GM10847 (cell line): ENCODE measurements around the gene OSCP1.

Experiments used
- POLR2A ChIP-seq: IDR thresholded peaks from 2 replicates; pipeline ENCODE4 v1.6.1; 2011; ENCODE audit not compliant: insufficient read length; ENCODE audit errors: extremely low read depth

Gene OSCP1

GRCh38 chr1:36450270-36450918 is at the start of gene OSCP1:
Gene OSCP1, minus strand, starts transcription at chr1:36450451. Its CDS starts 82 bp downstream, at chr1:36450369.
- TF ChIP-seq POLR2A, result peak; percentile 79

- TF ChIP-seq POLR2A, result no peak
Observed at GRCh38 chr1:36497207-36497606, 47.0 kb upstream of the OSCP1 start.

GRCh38 chr1:36494971-36495370 is 44.7 kb upstream of the OSCP1 start:
- TF ChIP-seq POLR2A, result no peak

- no peak for TF ChIP-seq POLR2A
Observed at GRCh38 chr1:36493524-36493923, 43.3 kb upstream of the OSCP1 start.

GRCh38 chr1:36492491-36492890 is 42.2 kb upstream of the OSCP1 start:
- no peak for TF ChIP-seq POLR2A

- no peak for TF ChIP-seq POLR2A
Observed at GRCh38 chr1:36487906-36488305, 37.7 kb upstream of the OSCP1 start.

GRCh38 chr1:36486439-36487335 is 36.4 kb upstream of the OSCP1 start:
- no peak for TF ChIP-seq POLR2A

- TF ChIP-seq POLR2A, result no peak
Observed at GRCh38 chr1:36486093-36486438, 35.8 kb upstream of the OSCP1 start.

GRCh38 chr1:36484099-36484498 is 33.8 kb upstream of the OSCP1 start:
- TF ChIP-seq POLR2A, result no peak

- no peak for TF ChIP-seq POLR2A
Observed at GRCh38 chr1:36482724-36483388, 32.6 kb upstream of the OSCP1 start, which contains the start of gene CSF3R. Gene CSF3R, minus strand, starts transcription at chr1:36482913. Its CDS starts 3,417 bp downstream, at chr1:36479496.

- no peak for TF ChIP-seq POLR2A
Observed at GRCh38 chr1:36481771-36482723, 31.8 kb upstream of the OSCP1 start.

- no peak for TF ChIP-seq POLR2A
Observed at GRCh38 chr1:36481091-36481490, 30.8 kb upstream of the OSCP1 start.

GRCh38 chr1:36480161-36480560 is 29.9 kb upstream of the OSCP1 start:
- no peak for TF ChIP-seq POLR2A

- TF ChIP-seq POLR2A, result no peak
Observed at GRCh38 chr1:36479505-36480051, 29.3 kb upstream of the OSCP1 start.
